H9 (cell line): ENCODE results near the gene IRF2BP2. TPM values are rescaled to one million over a fixed set of nuclear protein-coding genes. Genes with fewer than 3 reads are reported as not detected.

Experiments
- DNase-seq: peaks from one replicate; pipeline ENCODE4 v3.0.0-alpha.2; 2017
- H2AFZ ChIP-seq: one replicate; pipeline ENCODE4 v1.6.1; 2013; ENCODE audit warnings: mild to moderate bottlenecking, low read length, control low read depth, moderate library complexity
- H2AK5ac ChIP-seq: 2 replicates; pipeline ENCODE4 v1.6.1; 2013; ENCODE audit warnings: low read length, control low read depth, mixed read lengths; ENCODE audit not compliant: insufficient read length
- H2BK120ac ChIP-seq: one replicate; pipeline ENCODE4 v1.6.1; 2013; ENCODE audit warnings: low read depth, mild to moderate bottlenecking, low read length, control low read depth, inconsistent platforms; ENCODE audit not compliant: poor library complexity, severe bottlenecking
- H2BK12ac ChIP-seq: 2 replicates; pipeline ENCODE4 v1.6.1; 2013; ENCODE audit warnings: low read length, control low read depth, mixed read lengths, low read depth; ENCODE audit not compliant: insufficient read length
- H2BK15ac ChIP-seq: 2 replicates; pipeline ENCODE4 v1.6.1; 2013; ENCODE audit warnings: low read depth, low read length, control low read depth
- H2BK20ac ChIP-seq: one replicate; pipeline ENCODE4 v1.6.1; 2013; ENCODE audit warnings: low read depth, mild to moderate bottlenecking, low read length, control low read depth, inconsistent platforms; ENCODE audit not compliant: poor library complexity, severe bottlenecking
- H2BK5ac ChIP-seq: 2 replicates; pipeline ENCODE4 v1.6.1; 2013; ENCODE audit warnings: low read length, control low read depth, mixed read lengths; ENCODE audit not compliant: insufficient read length
- H3K14ac ChIP-seq: 2 replicates; pipeline ENCODE4 v1.6.1; 2013; ENCODE audit warnings: low read length, control low read depth; ENCODE audit not compliant: insufficient read depth
- H3K18ac ChIP-seq: 2 replicates; pipeline ENCODE4 v1.6.1; 2013; ENCODE audit warnings: low read depth, mild to moderate bottlenecking, mixed read lengths, low read length, control low read depth; ENCODE audit not compliant: insufficient read length
- H3K23ac ChIP-seq: 2 replicates; pipeline ENCODE4 v1.6.1; 2013; ENCODE audit warnings: low read length, control low read depth, mixed read lengths, low read depth; ENCODE audit not compliant: insufficient read length
- H3K23me2 ChIP-seq: 2 replicates; pipeline ENCODE4 v1.6.1; 2013; ENCODE audit warnings: low read depth, mild to moderate bottlenecking, mixed read lengths, low read length, control low read depth; ENCODE audit not compliant: insufficient read length, poor library complexity, severe bottlenecking
- H3K27ac ChIP-seq: 2 replicates; pipeline ENCODE4 v1.5.1; 2013; ENCODE audit warnings: low read length, control low read depth, mixed read lengths, low read depth; ENCODE audit not compliant: insufficient read length
- H3K27me3 ChIP-seq: 2 replicates; pipeline ENCODE4 v1.6.1; 2013; ENCODE audit warnings: low read length, control low read depth, inconsistent platforms; ENCODE audit not compliant: insufficient read depth
- H3K4ac ChIP-seq: 2 replicates; pipeline ENCODE4 v1.6.1; 2013; ENCODE audit warnings: low read depth, mild to moderate bottlenecking, control low read depth, inconsistent platforms, low read length, moderate library complexity
- H3K4me1 ChIP-seq: 2 replicates; pipeline ENCODE4 v1.6.1; 2013; ENCODE audit warnings: low read length, control low read depth, inconsistent platforms; ENCODE audit not compliant: insufficient read depth
- H3K4me2 ChIP-seq: 2 replicates; pipeline ENCODE4 v1.6.1; 2013; ENCODE audit warnings: low read length, control low read depth, mixed read lengths; ENCODE audit not compliant: insufficient read length, insufficient read depth
- H3K56ac ChIP-seq: 2 replicates; pipeline ENCODE4 v1.6.1; 2013; ENCODE audit warnings: low read depth, mild to moderate bottlenecking, mixed read lengths, low read length, control low read depth; ENCODE audit not compliant: insufficient read length
- H3K79me1 ChIP-seq: 2 replicates; pipeline ENCODE4 v1.6.1; 2013; ENCODE audit warnings: low read depth, mild to moderate bottlenecking, moderate library complexity, low read length, control low read depth, inconsistent platforms; ENCODE audit not compliant: insufficient read depth, poor library complexity, severe bottlenecking
- H3K79me2 ChIP-seq: 2 replicates; pipeline ENCODE4 v1.6.1; 2013; ENCODE audit warnings: low read length, control low read depth, inconsistent platforms; ENCODE audit not compliant: insufficient read depth
- H3K9ac ChIP-seq: 2 replicates; pipeline ENCODE4 v1.6.1; 2013; ENCODE audit warnings: low read length, control low read depth, mixed read lengths; ENCODE audit not compliant: insufficient read length; ENCODE audit errors: extremely low read depth
- H3K9me3 ChIP-seq: one replicate; pipeline ENCODE4 v1.6.1; 2013; ENCODE audit warnings: low read depth, low read length, inconsistent platforms; ENCODE audit not compliant: control insufficient read depth
- H3T11ph ChIP-seq: one replicate; pipeline ENCODE4 v1.6.1; 2013; ENCODE audit warnings: mild to moderate bottlenecking, low read length, control low read depth, inconsistent platforms
- H4K20me1 ChIP-seq: one replicate; pipeline ENCODE4 v1.6.1; 2013; ENCODE audit not compliant: control insufficient read depth, insufficient read length, insufficient read depth
- H4K5ac ChIP-seq: 2 replicates; pipeline ENCODE4 v1.6.1; 2013; ENCODE audit warnings: low read depth, mild to moderate bottlenecking, mixed read lengths, low read length, control low read depth; ENCODE audit not compliant: insufficient read length
- H4K8ac ChIP-seq: replicated peaks from 2 replicates; pipeline ENCODE4 v1.6.1; 2013; ENCODE audit warnings: low read length, control low read depth, mixed read lengths, low read depth; ENCODE audit not compliant: insufficient read length
- H4K91ac ChIP-seq: 2 replicates; pipeline ENCODE4 v1.6.1; 2013; ENCODE audit warnings: low read depth, mild to moderate bottlenecking, moderate library complexity, mixed read lengths, low read length, control low read depth; ENCODE audit not compliant: insufficient read length
- H3K27ac Mint-ChIP-seq, 3 experiments: 2 replicates in 2 of 3; 3 replicates in 1 of 3; pipeline ENCODE4 v1.8.0; 2020 to 2021; ENCODE audit warnings: mixed read lengths in 3 of 3, mild to moderate bottlenecking in 1 of 3, moderate library complexity in 1 of 3
- H3K27me3 Mint-ChIP-seq: 2 replicates; pipeline ENCODE4 v1.8.0; 2021; ENCODE audit warnings: low read depth, mild to moderate bottlenecking, moderate library complexity, mixed read lengths
- H3K36me3 Mint-ChIP-seq, 3 experiments: 2 replicates in 2 of 3; 3 replicates in 1 of 3; pipeline ENCODE4 v1.8.0; 2020 to 2021; ENCODE audit warnings: low read depth in 3 of 3, mixed read lengths in 3 of 3; ENCODE audit not compliant: insufficient read depth in 1 of 3
- H3K4me1 Mint-ChIP-seq, 2 experiments: 2 replicates each; pipeline ENCODE4 v1.8.0; 2020; ENCODE audit warnings: mixed read lengths in 2 of 2
- H3K4me3 Mint-ChIP-seq, 2 experiments: 2 replicates in 1 of 2; 3 replicates in 1 of 2; pipeline ENCODE4 v1.8.0; 2020 to 2021; ENCODE audit warnings: mild to moderate bottlenecking in 2 of 2, mixed read lengths in 2 of 2, moderate library complexity in 1 of 2
- H3K9me3 Mint-ChIP-seq, 2 experiments: 2 replicates in 1 of 2; 3 replicates in 1 of 2; pipeline ENCODE4 v1.8.0; 2020; ENCODE audit warnings: mild to moderate bottlenecking in 2 of 2, mixed read lengths in 2 of 2, moderate library complexity in 1 of 2
- WGBS: extraction: QIAGEN DNeasy Blood & Tissue Kit; methylation state at CpG from one replicate; pipeline ENCODE4 v1.1.7; 2013; ENCODE audit warnings: missing lambda C conversion rate, low lambda C conversion rate, mixed read lengths; ENCODE audit not compliant: insufficient read length; ENCODE audit errors: extremely low coverage; 5-methylcytosine and 5-hydroxymethylcytosine counted together
- long read RNA-seq: library from polyadenylated mRNA; unstranded; transcript quantifications from one replicate; pipeline ENCODE4 v2.0.0, GENCODE V29; 2020
- total RNA-seq: library from RNA; stranded (reverse); gene quantifications from 2 replicates; pipeline ENCODE4 v1.2.1, GENCODE V29; 2021
- TF ChIP-seq, protein P1 (sequence below): fragments of 200-600 bp; sonication (generic); conservative IDR thresholded peaks from 3 replicates; pipeline ENCODE4 v1.8.0; 2021; ENCODE audit warnings: antibody characterized with exemption, mild to moderate bottlenecking

Gene IRF2BP2
- total RNA-seq = 80.2 and 80.3 TPM in 2 replicates
- long read RNA-seq, full-length matches to known transcripts = 1 of 10 reads
- long read RNA-seq, partial matches to known transcripts = 9 of 10 reads
- long read RNA-seq, other reads (novel, unspliced or antisense) = 0 of 10 reads

DNA sequence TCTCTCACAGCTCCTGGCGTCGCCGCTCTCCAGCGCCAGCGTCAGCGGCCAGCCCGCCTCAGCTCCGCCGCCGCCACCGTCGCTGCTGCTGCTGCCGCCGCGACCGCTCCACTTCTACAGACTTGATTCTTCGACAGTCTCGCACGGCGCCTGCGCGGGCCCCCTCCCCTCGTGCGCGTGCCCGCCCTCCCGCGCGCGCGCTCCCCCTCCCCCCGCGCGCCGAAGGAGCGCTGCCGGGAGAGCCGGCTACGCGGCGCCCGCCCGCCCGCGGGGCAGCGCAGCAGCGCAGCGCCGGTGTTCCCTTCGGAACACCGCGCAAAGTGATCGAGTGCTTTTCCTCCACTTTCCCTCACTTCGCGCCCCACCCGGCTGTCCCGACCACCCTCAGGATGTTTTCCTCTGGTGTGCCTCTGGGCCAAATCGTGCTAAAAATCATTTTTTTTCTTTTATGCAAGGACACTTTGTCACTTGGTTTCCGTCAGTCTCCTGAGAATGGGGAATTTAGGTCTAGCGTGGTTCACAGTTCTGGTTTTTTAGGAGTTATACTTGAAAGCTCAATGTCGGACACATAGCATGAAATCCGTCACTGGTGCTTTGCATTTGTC lies at the start of gene IRF2BP2:
Gene IRF2BP2 (minus strand): TSS at position 118 of the 605 bp plus-strand sequence. CDS start 684 bp downstream, outside the sequence.
- H3K23me2 ChIP-seq = peaks cover 18% of the 10 kb centered on the region
- peak within 1 kb of the TSS; percentile 24 for H2BK5ac ChIP-seq
- no peak within 1 kb of the TSS for H2AK5ac ChIP-seq
- H3K79me2 ChIP-seq = peaks cover 22% of the 10 kb centered on the region; the same call in 1 of the 2 replicates
- peak; percentile 80 for DNase-seq
- TF ChIP-seq, protein P1, sequence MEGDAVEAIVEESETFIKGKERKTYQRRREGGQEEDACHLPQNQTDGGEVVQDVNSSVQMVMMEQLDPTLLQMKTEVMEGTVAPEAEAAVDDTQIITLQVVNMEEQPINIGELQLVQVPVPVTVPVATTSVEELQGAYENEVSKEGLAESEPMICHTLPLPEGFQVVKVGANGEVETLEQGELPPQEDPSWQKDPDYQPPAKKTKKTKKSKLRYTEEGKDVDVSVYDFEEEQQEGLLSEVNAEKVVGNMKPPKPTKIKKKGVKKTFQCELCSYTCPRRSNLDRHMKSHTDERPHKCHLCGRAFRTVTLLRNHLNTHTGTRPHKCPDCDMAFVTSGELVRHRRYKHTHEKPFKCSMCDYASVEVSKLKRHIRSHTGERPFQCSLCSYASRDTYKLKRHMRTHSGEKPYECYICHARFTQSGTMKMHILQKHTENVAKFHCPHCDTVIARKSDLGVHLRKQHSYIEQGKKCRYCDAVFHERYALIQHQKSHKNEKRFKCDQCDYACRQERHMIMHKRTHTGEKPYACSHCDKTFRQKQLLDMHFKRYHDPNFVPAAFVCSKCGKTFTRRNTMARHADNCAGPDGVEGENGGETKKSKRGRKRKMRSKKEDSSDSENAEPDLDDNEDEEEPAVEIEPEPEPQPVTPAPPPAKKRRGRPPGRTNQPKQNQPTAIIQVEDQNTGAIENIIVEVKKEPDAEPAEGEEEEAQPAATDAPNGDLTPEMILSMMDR = no peak
- H3K9me3 Mint-ChIP-seq = peaks cover 0 to 3% of the 10 kb centered on the region in 2 experiments; a peak in 3 of 5 replicates
- peaks cover 46 to 53% of the 10 kb centered on the region in 2 experiments for H3K4me1 Mint-ChIP-seq
- H2BK120ac ChIP-seq = peak within 1 kb of the TSS; percentile 85
- no peaks in the 10 kb centered on the region for H3K9me3 ChIP-seq
- H3K23ac ChIP-seq = no peak within 1 kb of the TSS
- peak within 1 kb of the TSS; percentile 94 to 99 (median 96) for H3K27ac Mint-ChIP-seq
- no peak within 1 kb of the TSS for H4K91ac ChIP-seq
- peak within 1 kb of the TSS; percentile 38 for H3T11ph ChIP-seq
- H3K27me3 Mint-ChIP-seq = no peaks in the 10 kb centered on the region
- H3K56ac ChIP-seq = no peak within 1 kb of the TSS
- peak within 1 kb of the TSS; percentile 74 for H4K5ac ChIP-seq
- peak within 1 kb of the TSS; percentile 91 for H3K18ac ChIP-seq
- no peak within 1 kb of the TSS for H4K8ac ChIP-seq
- peak within 1 kb of the TSS; percentile 91 for H3K14ac ChIP-seq
- H3K36me3 Mint-ChIP-seq = peaks cover 24 to 33% (median 26%) of the 10 kb centered on the region in 3 experiments
- H3K27me3 ChIP-seq = no peaks in the 10 kb centered on the region
- no peak within 1 kb of the TSS for H2AFZ ChIP-seq
- H2BK15ac ChIP-seq = no peak within 1 kb of the TSS
- peak within 1 kb of the TSS; percentile 57; the same call in 1 of the 2 replicates for H3K4ac ChIP-seq
- no CpG with 5 or more reads among the region's 62 CpGs for WGBS
- H2BK20ac ChIP-seq = no peak within 1 kb of the TSS
- H3K27ac ChIP-seq = peak within 1 kb of the TSS; percentile 91
- peak within 1 kb of the TSS; percentile 76 to 89 for H3K4me3 Mint-ChIP-seq
- H3K9ac ChIP-seq = peak within 1 kb of the TSS; percentile 93
- H3K79me1 ChIP-seq = no peaks in the 10 kb centered on the region
- H3K4me1 ChIP-seq = peaks cover 13% of the 10 kb centered on the region
- no peaks in the 10 kb centered on the region for H4K20me1 ChIP-seq
- H3K4me2 ChIP-seq = peak within 1 kb of the TSS; percentile 97
- H2BK12ac ChIP-seq = peak within 1 kb of the TSS; percentile 54
